T follicular helper cell (primary cell): ENCODE measurements around the gene IQUB.
"Not testable (repeated sequence)": the region's sequence is repeated elsewhere in the genome, so short reads cannot be mapped to it uniquely, and the experiment has no call there.

ENCODE experiments used
- DNase-seq: peaks from one replicate; pipeline ENCODE4 v3.0.0-alpha.2; 2020; ENCODE audit warnings: low read depth

IQUB gene

GRCh38 chr7:123539871-123540270 is 5.5 kb upstream of the IQUB start:
- DNase-seq, result no peak

GRCh38 chr7:123538897-123539296 is 4.5 kb upstream of the IQUB start:
- no peak for DNase-seq

- DNase-seq, result no peak
Measured at GRCh38 chr7:123538189-123538714, 3.9 kb upstream of the IQUB start.

- DNase-seq, result no peak
Measured at GRCh38 chr7:123537026-123537642, 2.7 kb upstream of the IQUB start.

GRCh38 chr7:123535517-123535916 is 1.1 kb upstream of the IQUB start:
- DNase-seq, result no peak

GRCh38 chr7:123533929-123534382 is 439 bp downstream of the IQUB start:
- no peak for DNase-seq

GRCh38 chr7:123533553-123533917 is 860 bp downstream of the IQUB start:
- no peak for DNase-seq

- not testable (repeated sequence) for DNase-seq
Measured at GRCh38 chr7:123532788-123533552, 1.4 kb downstream of the IQUB start.

GRCh38 chr7:123532343-123532742 is 2.1 kb downstream of the IQUB start:
- not testable (repeated sequence) for DNase-seq

- DNase-seq, result not testable (repeated sequence)
Measured at GRCh38 chr7:123530035-123530591, 4.3 kb downstream of the IQUB start.

GRCh38 chr7:123528265-123528664 is 6.1 kb downstream of the IQUB start:
- no peak for DNase-seq

GRCh38 chr7:123527712-123528225 is 6.6 kb downstream of the IQUB start:
- DNase-seq, result not testable (repeated sequence)

GRCh38 chr7:123526533-123526932 is 7.9 kb downstream of the IQUB start:
- DNase-seq, result not testable (repeated sequence)

GRCh38 chr7:123522066-123522465 is 12.3 kb downstream of the IQUB start:
- DNase-seq, result no peak

GRCh38 chr7:123505221-123505620 is 29.2 kb downstream of the IQUB start:
- DNase-seq, result no peak

- DNase-seq, result no peak
Measured at GRCh38 chr7:123502201-123502600, 32.2 kb downstream of the IQUB start.

GRCh38 chr7:123500878-123501489 is 33.4 kb downstream of the IQUB start:
- no peak for DNase-seq

- DNase-seq, result no peak
Measured at GRCh38 chr7:123499211-123499970, 35.0 kb downstream of the IQUB start.

- no peak for DNase-seq
Measured at GRCh38 chr7:123498601-123499000, 35.8 kb downstream of the IQUB start.

GRCh38 chr7:123498031-123498430 is 36.4 kb downstream of the IQUB start:
- DNase-seq, result no peak

GRCh38 chr7:123494193-123494796 is 40.1 kb downstream of the IQUB start:
- no peak for DNase-seq
